K562 (cell line): Measurements from ENCODE around the gene THADA. TPM values are rescaled to one million over a fixed set of nuclear protein-coding genes. Genes with fewer than 3 reads are reported as not detected.

ENCODE experiments used
- ARID3B ChIP-seq: fragments of 250-450 bp; sonication (Bioruptor Pico); IDR thresholded peaks from 2 replicates; pipeline ENCODE4 v1.4.0; 2020; ENCODE audit warnings: borderline replicate concordance
- CBX1 ChIP-seq: sonication (generic); IDR thresholded peaks from 2 replicates; pipeline ENCODE4 v1.6.1; 2016; ENCODE audit warnings: antibody characterized with exemption, low read depth, mild to moderate bottlenecking
- CREB1 ChIP-seq, 2 experiments: sonication (generic) in 1 of 2; formaldehyde crosslinking in 1 of 2; IDR thresholded peaks; 2 replicates each; pipeline versions ENCODE4 v1.6.1 to v1.8.0; 2012 to 2022; ENCODE audit warnings: inconsistent platforms in 1 of 2, mild to moderate bottlenecking in 1 of 2, missing genetic modification reagents in 1 of 2, moderate library complexity in 1 of 2
- GTF2B ChIP-seq: IDR thresholded peaks from 2 replicates; pipeline ENCODE4 v1.6.1; 2011; ENCODE audit not compliant: insufficient read length; ENCODE audit errors: extremely low read depth
- KLF10 ChIP-seq: fragments of 250-450 bp; sonication (Bioruptor Pico); IDR thresholded peaks from 2 replicates; pipeline ENCODE4 v1.6.1; 2021; ENCODE audit warnings: matching md5 sums
- NCOA6 ChIP-seq: fragments of 450-650 bp; IDR thresholded peaks from 2 replicates; pipeline ENCODE4 v1.6.1; 2017; ENCODE audit warnings: mild to moderate bottlenecking
- NR1H2 ChIP-seq: sonication (generic); formaldehyde crosslinking; IDR thresholded peaks from 2 replicates; pipeline ENCODE4 v1.4.0; 2020; ENCODE audit warnings: mild to moderate bottlenecking, missing genetic modification reagents
- PRPF4 ChIP-seq: fragments of 200-400 bp; formaldehyde crosslinking; IDR thresholded peaks from one replicate; pipeline ENCODE4 v1.6.1; 2017; ENCODE audit warnings: low read length, low read depth, mild to moderate bottlenecking; ENCODE audit not compliant: insufficient read depth, poor library complexity, severe bottlenecking
- RAD51 ChIP-seq: fragments of 450-650 bp; IDR thresholded peaks from 2 replicates; pipeline ENCODE4 v1.7.1; 2016; ENCODE audit warnings: low read depth, mild to moderate bottlenecking, borderline replicate concordance
- RHOXF2B ChIP-seq: fragments of 250-450 bp; sonication (Bioruptor Pico); conservative IDR thresholded peaks from 2 replicates; pipeline ENCODE4 v1.5.1; 2021
- SP1 ChIP-seq: sonication (generic); formaldehyde crosslinking; IDR thresholded peaks from 2 replicates; pipeline ENCODE4 v1.8.1; 2022; ENCODE audit warnings: mild to moderate bottlenecking, missing genetic modification reagents
- ZNF347 ChIP-seq: fragments of 450-650 bp; formaldehyde crosslinking; IDR thresholded peaks from 2 replicates; pipeline ENCODE4 v1.4.0; 2020; ENCODE audit warnings: low read depth, mild to moderate bottlenecking, moderate library complexity
- polyA plus RNA-seq, 8 experiments: library from polyadenylated mRNA; depleted of rRNA in 4 of 8; stranded (reverse) in 5 of 8; unstranded in 3 of 8; fragments of >200 nt; fragmentation: Nextera tagmentation in 2 of 8; fragmentation: Illumina TruSeq in 1 of 8; extraction: Ambion mirVana in 2 of 8; extraction: Trizol in 1 of 8; gene quantifications; 2 replicates each; pipeline versions ENCODE4 v1.2.1 to v1.2.3, GENCODE V29; 2011 to 2014; ENCODE audit warnings: inconsistent platforms in 1 of 8, missing spikeins in 1 of 8
- total RNA-seq, 7 experiments: library from RNA; depleted of rRNA in 6 of 7; stranded (reverse); fragments of >200 nt in 6 of 7; fragmentation: Illumina TruSeq in 2 of 7; extraction: Trizol in 2 of 7; gene quantifications; 2 replicates each; pipeline versions ENCODE4 v1.2.1 to v1.2.3, GENCODE V29; 2011 to 2021; ENCODE audit warnings: low replicate concordance in 1 of 7
- TF ChIP-seq, protein P1 (sequence below): fragments of 250-450 bp; sonication (Bioruptor Pico); IDR thresholded peaks from 2 replicates; pipeline ENCODE4 v1.5.0; 2021
- TF ChIP-seq, protein P2 (sequence below): sonication (generic); formaldehyde crosslinking; IDR thresholded peaks from 2 replicates; pipeline ENCODE4 v1.8.0; 2022; ENCODE audit warnings: mild to moderate bottlenecking, missing genetic modification reagents

THADA gene
- total and polyA plus RNA-seq, 9 of the 15 experiments (the other 6 are each of a cell fraction or from before 2014, with no cell fraction given): 17.8 to 34.7 (median 31.9) TPM

GRCh38 chr2:43595603-43596412 lies at the start of gene THADA (continued):
- 0 out of 2 replicates have a peak, but pooled peaks have one; percentile 76 for TF ChIP-seq NR1H2
- TF ChIP-seq CBX1: no peak; the same call in 1 of the 2 replicates
- TF ChIP-seq ARID3B: no peak
- TF ChIP-seq KLF10 (CRISPR knock-in tag): no peak
- peak; percentile 87 for TF ChIP-seq GTF2B
- peak; percentile 77; the same call in 1 of the 2 replicates for TF ChIP-seq SP1 (CRISPR knock-in tag)
- TF ChIP-seq NCOA6: no peak
- TF ChIP-seq ZNF347 (CRISPR knock-in tag): no peak
- peak; percentile 85 for TF ChIP-seq CREB1 (IDR thresholded peaks at IDR 0.05)
- peak; percentile 95 for TF ChIP-seq CREB1 (CRISPR knock-in tag; IDR thresholded peaks at IDR 0.05)
- no peak for TF ChIP-seq RAD51
- no peak for TF ChIP-seq RHOXF2B
- no peak for TF ChIP-seq PRPF4
- TF ChIP-seq, protein P1, sequence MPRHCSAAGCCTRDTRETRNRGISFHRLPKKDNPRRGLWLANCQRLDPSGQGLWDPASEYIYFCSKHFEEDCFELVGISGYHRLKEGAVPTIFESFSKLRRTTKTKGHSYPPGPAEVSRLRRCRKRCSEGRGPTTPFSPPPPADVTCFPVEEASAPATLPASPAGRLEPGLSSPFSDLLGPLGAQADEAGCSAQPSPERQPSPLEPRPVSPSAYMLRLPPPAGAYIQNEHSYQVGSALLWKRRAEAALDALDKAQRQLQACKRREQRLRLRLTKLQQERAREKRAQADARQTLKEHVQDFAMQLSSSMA: 0 out of 2 replicates have a peak, but pooled peaks have one; percentile 56
- TF ChIP-seq, protein P2, sequence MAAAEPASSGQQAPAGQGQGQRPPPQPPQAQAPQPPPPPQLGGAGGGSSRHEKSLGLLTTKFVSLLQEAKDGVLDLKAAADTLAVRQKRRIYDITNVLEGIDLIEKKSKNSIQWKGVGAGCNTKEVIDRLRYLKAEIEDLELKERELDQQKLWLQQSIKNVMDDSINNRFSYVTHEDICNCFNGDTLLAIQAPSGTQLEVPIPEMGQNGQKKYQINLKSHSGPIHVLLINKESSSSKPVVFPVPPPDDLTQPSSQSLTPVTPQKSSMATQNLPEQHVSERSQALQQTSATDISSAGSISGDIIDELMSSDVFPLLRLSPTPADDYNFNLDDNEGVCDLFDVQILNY (CRISPR knock-in tag): no peak; the same call in 1 of the 2 replicates
